Melanocyte of skin (primary cell): ENCODE data around the gene CXorf51A. TPM values are rescaled to one million over a fixed set of nuclear protein-coding genes. Genes with fewer than 3 reads are reported as not detected.

ENCODE experiments used
- total RNA-seq, 2 donors: library from RNA; depleted of rRNA; stranded (reverse); fragments of >200 nt; gene quantifications; 2 replicates each; pipeline ENCODE4 v1.2.3, GENCODE V29; 2012

CXorf51A gene
- not detected for total RNA-seq

DNA sequence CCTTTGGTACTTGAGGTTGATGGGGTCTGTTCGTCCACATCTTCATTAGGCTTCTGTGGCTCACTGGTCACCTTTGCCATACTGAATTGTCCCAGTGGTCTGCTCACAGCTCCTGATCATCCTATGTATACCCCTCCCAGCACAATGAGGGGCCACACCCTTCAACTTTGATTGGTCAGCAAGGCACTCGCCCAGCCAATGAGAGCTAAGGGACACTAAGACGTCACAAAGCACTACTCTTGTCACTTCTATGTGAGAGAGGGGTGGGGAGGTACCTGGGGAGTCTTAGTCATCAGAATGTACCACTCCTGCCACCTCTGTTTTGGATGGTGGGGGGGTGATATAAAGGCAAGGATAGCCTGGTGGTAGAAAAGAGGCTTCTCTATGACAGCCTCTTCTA is at the start of gene CXorf51A:
CXorf51A (minus strand) TSS at position 101 of the 400 bp plus-strand sequence; CDS start at position 80, 21 bp downstream.

DNA sequence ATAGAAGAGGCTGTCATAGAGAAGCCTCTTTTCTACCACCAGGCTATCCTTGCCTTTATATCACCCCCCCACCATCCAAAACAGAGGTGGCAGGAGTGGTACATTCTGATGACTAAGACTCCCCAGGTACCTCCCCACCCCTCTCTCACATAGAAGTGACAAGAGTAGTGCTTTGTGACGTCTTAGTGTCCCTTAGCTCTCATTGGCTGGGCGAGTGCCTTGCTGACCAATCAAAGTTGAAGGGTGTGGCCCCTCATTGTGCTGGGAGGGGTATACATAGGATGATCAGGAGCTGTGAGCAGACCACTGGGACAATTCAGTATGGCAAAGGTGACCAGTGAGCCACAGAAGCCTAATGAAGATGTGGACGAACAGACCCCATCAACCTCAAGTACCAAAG is 5.1 kb downstream of the CXorf51A start, which contains the start of gene CXorf51B:
CXorf51B (plus strand) TSS at position 301 of the 400 bp plus-strand sequence; CDS start at position 322, 21 bp downstream.

Other genes starting within 250 kb of the CXorf51A start
- not detected for gene CXorf51B, start 5.0 kb downstream of the CXorf51A start, total RNA-seq